CD14-positive monocyte (primary cell): Measurements from ENCODE around the gene VMP1. TPM values are rescaled to one million over a fixed set of nuclear protein-coding genes. Genes with fewer than 3 reads are reported as not detected.

ENCODE experiments used
- DNase-seq, 3 donors: peaks; one replicate each; pipeline ENCODE4 v3.0.0-alpha.2; 2011 to 2022
- H2AFZ ChIP-seq: 2 replicates; pipeline ENCODE4 v1.6.0; 2012; ENCODE audit warnings: mild to moderate bottlenecking, low read depth, low read length, inconsistent platforms; ENCODE audit not compliant: insufficient read depth, poor library complexity, severe bottlenecking
- H3K27ac ChIP-seq, 2 donors: 1 replicate in 1 of 2; 2 replicates in 1 of 2; pipeline ENCODE4 v1.5.1; 2012 to 2013; ENCODE audit warnings: low read length in 2 of 2, control low read depth in 1 of 2, inconsistent platforms in 1 of 2, low read depth in 1 of 2, mild to moderate bottlenecking in 1 of 2
- H3K27me3 ChIP-seq, 2 donors: one replicate each; pipeline versions ENCODE4 v1.6.0 to v1.6.1; 2011 to 2013; ENCODE audit warnings: low read length in 2 of 2; ENCODE audit not compliant: control insufficient read depth in 2 of 2, insufficient read depth in 2 of 2
- H3K36me3 ChIP-seq, 2 donors: replicated peaks in 1 of 2; 1 replicate in 1 of 2; 2 replicates in 1 of 2; pipeline versions ENCODE4 v1.5.1 to v1.6.1; 2012 to 2013; ENCODE audit warnings: low read length in 2 of 2, control low read depth in 1 of 2, inconsistent platforms in 1 of 2, mild to moderate bottlenecking in 1 of 2; ENCODE audit not compliant: insufficient read depth in 2 of 2, control insufficient read depth in 1 of 2
- H3K4me1 ChIP-seq, 2 donors: 1 replicate in 1 of 2; 2 replicates in 1 of 2; pipeline versions ENCODE4 v1.5.1 to v1.6.1; 2012 to 2013; ENCODE audit warnings: low read length in 2 of 2, control low read depth in 1 of 2, inconsistent platforms in 1 of 2, mild to moderate bottlenecking in 1 of 2, moderate library complexity in 1 of 2; ENCODE audit not compliant: insufficient read depth in 2 of 2, control insufficient read depth in 1 of 2
- H3K4me2 ChIP-seq: replicated peaks from 2 replicates; pipeline ENCODE3; 2012; ENCODE audit warnings: low read length, moderate library complexity, mild to moderate bottlenecking; ENCODE audit not compliant: poor library complexity, severe bottlenecking; ENCODE audit errors: extremely low read depth
- H3K4me3 ChIP-seq, 3 experiments: fragments of 200-600 bp in 1 of 3; sonication (generic) in 1 of 3; replicated peaks in 1 of 3; 1 replicate in 2 of 3; 2 replicates in 1 of 3; pipeline ENCODE4 v1.5.1; 2011 to 2013; ENCODE audit warnings: low read length in 3 of 3, mild to moderate bottlenecking in 3 of 3, control low read depth in 2 of 3, low read depth in 2 of 3, inconsistent platforms in 1 of 3, moderate library complexity in 1 of 3
- H3K79me2 ChIP-seq: 2 replicates; pipeline ENCODE4 v1.6.0; 2012; ENCODE audit warnings: mild to moderate bottlenecking, control low read depth, inconsistent platforms, low read length, moderate library complexity; ENCODE audit not compliant: insufficient read depth
- H3K9ac ChIP-seq: 2 replicates; pipeline ENCODE4 v1.6.0; 2017; ENCODE audit warnings: low read length, mild to moderate bottlenecking; ENCODE audit not compliant: insufficient read depth, poor library complexity, severe bottlenecking
- H3K9me3 ChIP-seq, 2 donors: replicated peaks in 1 of 2; 1 replicate in 1 of 2; 2 replicates in 1 of 2; pipeline versions ENCODE4 v1.5.1 to v1.6.1; 2012 to 2013; ENCODE audit warnings: low read length in 2 of 2, control low read depth in 1 of 2; ENCODE audit not compliant: control insufficient read depth in 1 of 2, insufficient read depth in 1 of 2
- H4K20me1 ChIP-seq: 2 replicates; pipeline ENCODE4 v1.6.0; 2012; ENCODE audit warnings: mild to moderate bottlenecking, low read length, control low read depth, moderate library complexity; ENCODE audit not compliant: insufficient read depth
- H3K27ac Mint-ChIP-seq, 7 donors: one replicate each; pipeline ENCODE4 v1.8.0; 2020; ENCODE audit warnings: mild to moderate bottlenecking in 7 of 7, mixed read lengths in 7 of 7, moderate library complexity in 6 of 7, inconsistent platforms in 2 of 7
- H3K27me3 Mint-ChIP-seq, 3 donors: one replicate each; pipeline ENCODE4 v1.8.0; 2021 to 2022; ENCODE audit warnings: low read depth in 3 of 3, mild to moderate bottlenecking in 3 of 3, mixed read lengths in 3 of 3, moderate library complexity in 3 of 3, inconsistent platforms in 1 of 3
- H3K36me3 Mint-ChIP-seq, 2 donors: one replicate each; pipeline ENCODE4 v1.8.0; 2020; ENCODE audit warnings: mixed read lengths in 2 of 2, inconsistent platforms in 1 of 2, mild to moderate bottlenecking in 1 of 2
- H3K4me1 Mint-ChIP-seq: one replicate; pipeline ENCODE4 v1.8.0; 2020; ENCODE audit warnings: mild to moderate bottlenecking, mixed read lengths
- H3K4me3 Mint-ChIP-seq, 2 donors: one replicate each; pipeline ENCODE4 v1.8.0; 2020; ENCODE audit warnings: mild to moderate bottlenecking in 2 of 2, mixed read lengths in 2 of 2, moderate library complexity in 1 of 2
- H3K9me3 Mint-ChIP-seq, 7 donors: one replicate each; pipeline ENCODE4 v1.8.0; 2020 to 2022; ENCODE audit warnings: mixed read lengths in 7 of 7, mild to moderate bottlenecking in 6 of 7, moderate library complexity in 6 of 7, inconsistent platforms in 2 of 7
- CTCF ChIP-seq: fragments of 200-600 bp; IDR thresholded peaks from one replicate; pipeline ENCODE4 v1.8.0; 2022; ENCODE audit warnings: antibody characterized with exemption, mild to moderate bottlenecking
- WGBS: methylation state at CpG from one replicate; pipeline ENCODE4 v1.1.5; 2013; ENCODE audit warnings: missing lambda C conversion rate; ENCODE audit not compliant: insufficient coverage; 5-methylcytosine and 5-hydroxymethylcytosine counted together
- intact Hi-C, 2 donors: fragments of 100-400 bp; cut with micrococcal nuclease; formaldehyde crosslinking; loops; one replicate each; pipeline versions ENCODE4 v1.15.0 to v1.15.1; 2023
- polyA plus RNA-seq, 3 donors: library from polyadenylated mRNA; depleted of rRNA in 1 of 3; unstranded in 2 of 3; stranded (reverse) in 1 of 3; fragments of 300-500 nt in 2 of 3; fragments of >200 nt in 1 of 3; fragmentation: Illumina TruSeq in 2 of 3; gene quantifications; 1 replicate in 2 of 3; 2 replicates in 1 of 3; pipeline ENCODE4 v1.2.3, GENCODE V29; 2012 to 2021

The VMP1 gene
- polyA plus RNA-seq, 3 donors, result 246 to 511 (median 386) TPM

- Histone ChIP-seq H3K36me3 (peaks cover 0 to 1% of the 10 kb centered on the region in 2 donors), H3K4me1 (peaks cover 42 to 74% of the 10 kb centered on the region in 2 donors), H2AFZ (peak overlapping the region; percentile 80), H3K27ac (peak overlapping the region; percentile 95 to 99), H3K79me2 (peaks cover 98% of the 10 kb centered on the region), H3K9me3 (no peaks in the 10 kb centered on the region), H3K4me2 (peak overlapping the region; percentile 85), H3K9ac (peak overlapping the region; percentile 91), H4K20me1 (peaks cover 81% of the 10 kb centered on the region), H3K27me3 (no peaks in the 10 kb centered on the region), H3K4me3 (peak overlapping the region; percentile 86 to 98 (median 93))
- Mint-ChIP-seq H3K36me3 (peaks cover 21 to 35% of the 10 kb centered on the region in 2 donors), H3K27me3 (peaks cover 0 to 2% (median 0%) of the 10 kb centered on the region in 3 donors), H3K4me1 (peaks cover 72% of the 10 kb centered on the region), H3K9me3 (peaks cover 0 to 5% (median 0%) of the 10 kb centered on the region in 7 donors), H3K27ac (peak overlapping the region; percentile 98 to 100 (median 99)), H3K4me3 (peak overlapping the region; percentile 98 to 99)
- TF ChIP-seq CTCF, result no peak
- intact Hi-C loops, result no loop called here
- 0% methylated on average over 9 of the region's 15 CpGs for WGBS
- DNase-seq, result peak in 2 of 3 donors; percentile 16 to 17
Observed at GRCh38 chr17:59707971-59708430, 547 bp downstream of the VMP1 start.

GRCh38 chr17:59711936-59712335, 4.5 kb downstream of the VMP1 start:
- intact Hi-C loops, result no loop called here
- peak overlapping the region in 1 of 2 donors; percentile 55 for H3K27ac ChIP-seq
- peaks cover 66% of the 10 kb centered on the region for H3K4me1 Mint-ChIP-seq
- H3K79me2 ChIP-seq, result peaks cover 98% of the 10 kb centered on the region
- H3K4me1 ChIP-seq, result peaks cover 35 to 71% of the 10 kb centered on the region in 2 donors
- H3K27me3 Mint-ChIP-seq, result no peaks in the 10 kb centered on the region
- no peaks in the 10 kb centered on the region for H3K27me3 ChIP-seq
- H3K4me3 ChIP-seq, result peak overlapping the region in 1 of 3 experiments; percentile 19
- peak overlapping the region in 2 of 7 donors; percentile 30 to 42 for H3K27ac Mint-ChIP-seq
- H2AFZ ChIP-seq, result no peak overlapping the region
- no peak overlapping the region for H3K9ac ChIP-seq
- H3K4me3 Mint-ChIP-seq, result no peak overlapping the region
- peaks cover 92% of the 10 kb centered on the region for H4K20me1 ChIP-seq
- peaks cover 0 to 5% (median 0%) of the 10 kb centered on the region in 7 donors for H3K9me3 Mint-ChIP-seq
- H3K36me3 ChIP-seq, result peaks cover 0 to 4% of the 10 kb centered on the region in 2 donors
- no peak for DNase-seq
- peaks cover 24 to 41% of the 10 kb centered on the region in 2 donors for H3K36me3 Mint-ChIP-seq
- H3K9me3 ChIP-seq, result no peaks in the 10 kb centered on the region
- no peak for TF ChIP-seq CTCF
- H3K4me2 ChIP-seq, result peak overlapping the region; percentile 37
